GM12875 (cell line): ENCODE measurements around the gene ZFAND2B.

Source experiments
- H3K4me3 ChIP-seq: one replicate; pipeline ENCODE4 v1.5.1; 2011; ENCODE audit warnings: low read depth, low read length, control low read depth
- CTCF ChIP-seq: IDR thresholded peaks from 2 replicates; pipeline ENCODE4 v1.5.1; 2011; ENCODE audit warnings: low read depth, mild to moderate bottlenecking, control low read depth, inconsistent platforms, low read length, moderate library complexity, borderline replicate concordance; ENCODE audit not compliant: insufficient read depth

ZFAND2B gene

GRCh38 chr2:219180961-219181360, 25.6 kb upstream of the ZFAND2B start:
- no peak for TF ChIP-seq CTCF

GRCh38 chr2:219181531-219181930, 25.1 kb upstream of the ZFAND2B start:
- H3K4me3 ChIP-seq, result no peak overlapping the region
- no peak for TF ChIP-seq CTCF

More at GRCh38 chr2:219180961-219181360, 25.6 kb upstream of the ZFAND2B start:
- no peak overlapping the region for H3K4me3 ChIP-seq

- TF ChIP-seq CTCF, result no peak
Measured at GRCh38 chr2:219182331-219183150, 24.0 kb upstream of the ZFAND2B start.

GRCh38 chr2:219183151-219183772, 23.3 kb upstream of the ZFAND2B start:
- no peak overlapping the region for H3K4me3 ChIP-seq
- TF ChIP-seq CTCF, result no peak

More at GRCh38 chr2:219182331-219183150, 24.0 kb upstream of the ZFAND2B start:
- H3K4me3 ChIP-seq, result no peak overlapping the region

GRCh38 chr2:219184121-219184520, 22.5 kb upstream of the ZFAND2B start:
- no peak for TF ChIP-seq CTCF
- H3K4me3 ChIP-seq, result no peak overlapping the region

- TF ChIP-seq CTCF, result no peak
- no peak overlapping the region for H3K4me3 ChIP-seq
Measured at GRCh38 chr2:219186754-219187456, 19.7 kb upstream of the ZFAND2B start.

- TF ChIP-seq CTCF, result no peak
- no peak overlapping the region for H3K4me3 ChIP-seq
Measured at GRCh38 chr2:219197388-219197787, 9.2 kb upstream of the ZFAND2B start.
